Left ventricle myocardium inferior (tissue), 1 donor: ENCODE data around the gene CHD6. TPM values are rescaled to one million over a fixed set of nuclear protein-coding genes. Genes with fewer than 3 reads are reported as not detected.

Experiments
- DNase-seq: peaks from one replicate; pipeline ENCODE4 v3.0.0-alpha.2; 2020
- H3K27ac ChIP-seq: fragments of 200-600 bp; replicated peaks from 2 replicates; pipeline ENCODE4 v1.8.0; 2021
- H3K27me3 ChIP-seq: fragments of 200-600 bp; 2 replicates; pipeline ENCODE4 v1.8.0; 2021; ENCODE audit warnings: low read depth
- H3K36me3 ChIP-seq: fragments of 200-600 bp; 2 replicates; pipeline ENCODE4 v1.8.0; 2021
- H3K4me1 ChIP-seq: fragments of 200-600 bp; 2 replicates; pipeline ENCODE4 v1.8.0; 2021
- H3K4me3 ChIP-seq: fragments of 200-600 bp; 2 replicates; pipeline ENCODE4 v1.8.0; 2021; ENCODE audit warnings: mild to moderate bottlenecking, moderate library complexity
- H3K9me3 ChIP-seq: fragments of 200-600 bp; replicated peaks from 2 replicates; pipeline ENCODE4 v1.8.0; 2021
- intact Hi-C: fragments of 100-400 bp; cut with micrococcal nuclease; formaldehyde crosslinking; loops from one replicate; pipeline ENCODE4 v1.11.0; 2022
- total RNA-seq: library from RNA; stranded (reverse); fragmentation: NEBNext Ultra II Directional; extraction: Animal tissue kit (Norgen Biotek cat#: 25700); gene quantifications from one replicate; pipeline ENCODE4 v1.2.1, GENCODE V29; 2021
- TF ChIP-seq, protein P1 (sequence below): fragments of 200-600 bp; IDR thresholded peaks from 2 replicates; pipeline ENCODE4 v1.8.0; 2021; ENCODE audit warnings: antibody characterized with exemption, mild to moderate bottlenecking, borderline replicate concordance
- donor health status: DM: no; HTN: yes; CAD: no; lungs with severe emphysema.

CHD6 gene
- total RNA-seq, 1 donor from 2014 or later, result 38.9 TPM

GRCh38 chr20:41446456-41446855 lies 171.7 kb downstream of the CHD6 start:
- intact Hi-C loops, result no loop called here
- H3K27ac ChIP-seq, result no peak overlapping the region
- H3K4me1 ChIP-seq, result peaks cover 10% of the 10 kb centered on the region
- H3K27me3 ChIP-seq, result no peaks in the 10 kb centered on the region
- DNase-seq, result no peak
- TF ChIP-seq, protein P1, sequence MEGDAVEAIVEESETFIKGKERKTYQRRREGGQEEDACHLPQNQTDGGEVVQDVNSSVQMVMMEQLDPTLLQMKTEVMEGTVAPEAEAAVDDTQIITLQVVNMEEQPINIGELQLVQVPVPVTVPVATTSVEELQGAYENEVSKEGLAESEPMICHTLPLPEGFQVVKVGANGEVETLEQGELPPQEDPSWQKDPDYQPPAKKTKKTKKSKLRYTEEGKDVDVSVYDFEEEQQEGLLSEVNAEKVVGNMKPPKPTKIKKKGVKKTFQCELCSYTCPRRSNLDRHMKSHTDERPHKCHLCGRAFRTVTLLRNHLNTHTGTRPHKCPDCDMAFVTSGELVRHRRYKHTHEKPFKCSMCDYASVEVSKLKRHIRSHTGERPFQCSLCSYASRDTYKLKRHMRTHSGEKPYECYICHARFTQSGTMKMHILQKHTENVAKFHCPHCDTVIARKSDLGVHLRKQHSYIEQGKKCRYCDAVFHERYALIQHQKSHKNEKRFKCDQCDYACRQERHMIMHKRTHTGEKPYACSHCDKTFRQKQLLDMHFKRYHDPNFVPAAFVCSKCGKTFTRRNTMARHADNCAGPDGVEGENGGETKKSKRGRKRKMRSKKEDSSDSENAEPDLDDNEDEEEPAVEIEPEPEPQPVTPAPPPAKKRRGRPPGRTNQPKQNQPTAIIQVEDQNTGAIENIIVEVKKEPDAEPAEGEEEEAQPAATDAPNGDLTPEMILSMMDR, result no peak
- H3K36me3 ChIP-seq, result peaks cover 96% of the 10 kb centered on the region
- H3K4me3 ChIP-seq, result no peak overlapping the region
- no peaks in the 10 kb centered on the region for H3K9me3 ChIP-seq

DNA sequence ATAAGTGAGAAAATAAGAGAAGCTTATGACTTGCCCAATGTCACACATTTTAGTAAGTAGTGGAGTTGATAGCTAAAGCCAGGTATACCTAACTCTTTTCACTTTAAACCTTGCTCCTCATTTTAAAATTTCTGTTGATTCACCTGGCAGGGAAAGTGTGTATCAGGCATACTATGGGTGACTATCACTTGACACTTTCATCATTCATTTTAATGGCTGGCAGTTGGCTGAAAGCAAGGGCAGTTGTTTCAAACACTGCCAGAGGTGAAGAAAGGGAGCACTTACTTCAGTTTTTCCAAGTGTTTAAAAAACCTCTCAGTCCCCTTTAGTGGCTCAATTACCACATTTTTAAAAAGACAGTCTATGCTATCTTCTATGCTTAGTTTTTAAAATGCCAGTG lies 173.4 kb downstream of the CHD6 start:
- no peaks in the 10 kb centered on the region for H3K9me3 ChIP-seq
- H3K27me3 ChIP-seq, result no peaks in the 10 kb centered on the region
- TF ChIP-seq, protein P1, result no peak
- no peak overlapping the region for H3K27ac ChIP-seq
- no peak for DNase-seq
- H3K36me3 ChIP-seq, result peaks cover 96% of the 10 kb centered on the region
- H3K4me1 ChIP-seq, result no peaks in the 10 kb centered on the region
- no peak overlapping the region for H3K4me3 ChIP-seq
- intact Hi-C loops, result no loop called here

DNA sequence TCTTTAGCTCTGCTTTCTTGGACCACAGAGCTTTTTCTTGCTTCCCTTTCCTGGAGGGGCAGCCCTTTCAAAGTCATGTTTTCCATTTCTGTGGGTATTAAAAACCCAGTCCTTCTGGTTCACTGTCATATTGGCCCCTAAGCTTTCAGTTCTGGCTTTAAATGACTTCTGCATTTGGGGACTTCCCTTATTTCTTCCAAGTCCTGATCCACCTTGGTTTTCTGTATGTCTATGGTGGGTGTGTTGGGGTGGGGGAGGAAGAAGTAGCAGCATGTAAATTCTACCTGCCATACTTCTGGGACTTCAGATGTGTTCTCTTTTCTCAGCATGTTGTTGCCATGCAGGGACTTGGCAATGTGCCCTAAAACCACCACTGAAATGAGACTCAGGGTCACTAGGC lies 174.5 kb downstream of the CHD6 start:
- H3K4me3 ChIP-seq, result no peak overlapping the region
- intact Hi-C loops, result no loop called here
- H3K27me3 ChIP-seq, result no peaks in the 10 kb centered on the region

GRCh38 chr20:41440882-41441281 lies 177.3 kb downstream of the CHD6 start:
- Histone ChIP-seq H3K27me3 (no peaks in the 10 kb centered on the region), H3K27ac (no peak overlapping the region), H3K4me1 (no peaks in the 10 kb centered on the region), H3K9me3 (no peaks in the 10 kb centered on the region), H3K36me3 (peaks cover 96% of the 10 kb centered on the region), H3K4me3 (no peak overlapping the region)
- intact Hi-C loops, result no loop called here
- TF ChIP-seq, protein P1, result no peak
- no peak for DNase-seq

More for the DNA sequence above, 174.5 kb downstream of the CHD6 start:
- Histone ChIP-seq H3K27ac (no peak overlapping the region), H3K9me3 (no peaks in the 10 kb centered on the region), H3K4me1 (no peaks in the 10 kb centered on the region), H3K36me3 (peaks cover 96% of the 10 kb centered on the region)
- DNase-seq, result no peak
- TF ChIP-seq, protein P1, result no peak

DNA sequence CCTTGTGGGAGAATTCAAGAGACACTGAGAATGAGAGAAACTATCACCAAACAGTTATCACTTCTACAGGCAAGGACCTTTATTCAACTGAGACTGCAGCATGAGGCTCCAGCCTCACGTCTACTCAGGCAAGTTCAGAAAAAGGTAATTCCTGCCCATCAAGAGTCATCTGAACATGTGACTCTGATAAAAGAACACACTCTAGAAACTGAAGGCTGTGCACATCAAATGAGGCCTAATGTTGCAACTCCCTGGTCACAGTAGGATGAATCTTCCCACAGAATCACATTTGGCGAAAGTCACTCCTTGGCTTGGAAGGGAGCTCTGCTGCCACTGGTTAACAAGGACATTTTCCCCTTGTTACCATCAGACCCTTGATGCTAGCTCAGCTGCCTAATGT lies 180.3 kb downstream of the CHD6 start:
- Histone ChIP-seq H3K4me1 (no peaks in the 10 kb centered on the region), H3K36me3 (peaks cover 95% of the 10 kb centered on the region), H3K27me3 (no peaks in the 10 kb centered on the region), H3K27ac (no peak overlapping the region), H3K9me3 (no peaks in the 10 kb centered on the region), H3K4me3 (no peak overlapping the region)
- DNase-seq, result no peak
- intact Hi-C loops, result no loop called here
- TF ChIP-seq, protein P1, result no peak

GRCh38 chr20:41436679-41437078 lies 181.5 kb downstream of the CHD6 start:
- no peak for DNase-seq
- TF ChIP-seq, protein P1, result no peak
- Histone ChIP-seq H3K27me3 (no peaks in the 10 kb centered on the region), H3K36me3 (peaks cover 84% of the 10 kb centered on the region), H3K9me3 (no peaks in the 10 kb centered on the region), H3K27ac (no peak overlapping the region), H3K4me1 (no peaks in the 10 kb centered on the region), H3K4me3 (no peak overlapping the region)
- intact Hi-C loops, result no loop called here
